ENCODE data around the gene SNX9.

SNX9 gene

GRCh38 chr6:157868835-157869234 lies 45.8 kb downstream of the SNX9 start:
- POLR2A ChIA-PET (ENCODE audit: low non-redundant PET), result no interaction called here
- DNase-seq (ENCODE audit: low spot score), result no peak
- TF ChIP-seq CTCF (conservative IDR thresholded peaks at IDR 0.05; ENCODE audit: low read depth), result no peak
- 0 out of 2 replicates have a peak overlapping the region, but pooled peaks have one; percentile 1 for H3K27ac ChIP-seq
- CTCF ChIA-PET, result no interaction called here

GRCh38 chr6:157869673-157870302 lies 46.7 kb downstream of the SNX9 start:
- CTCF ChIA-PET, result no interaction called here

GRCh38 chr6:157873735-157874344 lies 50.8 kb downstream of the SNX9 start:
- CTCF ChIA-PET, result interaction anchor here (0.6 to 2.8 kb wide), 14 partner anchors 9 to 974 kb away, joined by 3 to 24 read pairs (median 4); no protein-coding TSS in a partner anchor
- peak; percentile 76 for TF ChIP-seq CTCF (conservative IDR thresholded peaks at IDR 0.05; ENCODE audit: low read depth)
- DNase-seq (ENCODE audit: low spot score), result peak; percentile 63
- POLR2A ChIA-PET (ENCODE audit: low non-redundant PET), result no interaction called here
- no peak overlapping the region for H3K27ac ChIP-seq

More at GRCh38 chr6:157869673-157870302, 46.7 kb downstream of the SNX9 start:
- DNase-seq (ENCODE audit: low spot score), result no peak
- POLR2A ChIA-PET (ENCODE audit: low non-redundant PET), result no interaction called here
- H3K27ac ChIP-seq, result 0 out of 2 replicates have a peak overlapping the region, but pooled peaks have one; percentile 1
- no peak for TF ChIP-seq CTCF (conservative IDR thresholded peaks at IDR 0.05; ENCODE audit: low read depth)

GRCh38 chr6:157877149-157877548 lies 54.1 kb downstream of the SNX9 start:
- CTCF ChIA-PET, result no interaction called here
- no peak for DNase-seq (ENCODE audit: low spot score)
- no peak overlapping the region for H3K27ac ChIP-seq
- no peak for TF ChIP-seq CTCF (conservative IDR thresholded peaks at IDR 0.05; ENCODE audit: low read depth)
- POLR2A ChIA-PET (ENCODE audit: low non-redundant PET), result no interaction called here

GRCh38 chr6:157877573-157878438 lies 54.8 kb downstream of the SNX9 start:
- H3K27ac ChIP-seq, result no peak overlapping the region
- ChIA-PET POLR2A (ENCODE audit: low non-redundant PET) (interaction anchor here (0.6 kb wide), 1 partner anchor 119 kb away, joined by 3 read pairs; no protein-coding TSS in a partner anchor), CTCF (interaction anchor here (1.1 kb wide), 1 partner anchor 121 kb away, joined by 3 read pairs; no protein-coding TSS in a partner anchor)
- DNase-seq (ENCODE audit: low spot score), result no peak
- no peak for TF ChIP-seq CTCF (conservative IDR thresholded peaks at IDR 0.05; ENCODE audit: low read depth)

Measured in RWPE1 (cell line).